DMS153 (cell line): ENCODE data around the gene IFITM5.
"Not testable (repeated sequence)": the region's sequence is repeated elsewhere in the genome, so short reads cannot be mapped to it uniquely, and the experiment has no call there.

Experiments
- DNase-seq: peaks from one replicate; lab custom pipeline; 2025; lab: John Stamatoyannopoulos, UW

The IFITM5 gene

GRCh38 chr11:328012-328411 lies 28.7 kb upstream of the IFITM5 start:
- DNase-seq, result no peak

- DNase-seq, result no peak
Measured at GRCh38 chr11:327581-327923, 28.2 kb upstream of the IFITM5 start.

GRCh38 chr11:326842-327580 lies 27.7 kb upstream of the IFITM5 start:
- DNase-seq, result no peak

- no peak for DNase-seq
Measured at GRCh38 chr11:326592-326841, 27.2 kb upstream of the IFITM5 start.

- DNase-seq, result no peak
Measured at GRCh38 chr11:325796-326591, 26.7 kb upstream of the IFITM5 start.

GRCh38 chr11:324593-325517 lies 25.5 kb upstream of the IFITM5 start:
- not testable (repeated sequence) for DNase-seq

- DNase-seq, result no peak
Measured at GRCh38 chr11:324156-324555, 24.8 kb upstream of the IFITM5 start.

- not testable (repeated sequence) for DNase-seq
Measured at GRCh38 chr11:319888-320273, 20.6 kb upstream of the IFITM5 start.

- not testable (repeated sequence) for DNase-seq
Measured at GRCh38 chr11:319121-319887, 20.0 kb upstream of the IFITM5 start.

GRCh38 chr11:318405-319120 lies 19.2 kb upstream of the IFITM5 start:
- DNase-seq, result not testable (repeated sequence)

GRCh38 chr11:317668-318404 lies 18.5 kb upstream of the IFITM5 start:
- not testable (repeated sequence) for DNase-seq

- no peak for DNase-seq
Measured at GRCh38 chr11:316891-317301, 17.6 kb upstream of the IFITM5 start.

GRCh38 chr11:316031-316701 lies 16.8 kb upstream of the IFITM5 start:
- no peak for DNase-seq

- DNase-seq, result no peak
Measured at GRCh38 chr11:315516-315994, 16.2 kb upstream of the IFITM5 start.

- no peak for DNase-seq
Measured at GRCh38 chr11:315051-315481, 15.7 kb upstream of the IFITM5 start.

GRCh38 chr11:314554-314875 lies 15.2 kb upstream of the IFITM5 start:
- not testable (repeated sequence) for DNase-seq

GRCh38 chr11:313787-314553 lies 14.6 kb upstream of the IFITM5 start, which contains the start of gene IFITM1:
Gene IFITM1 (plus strand): TSS chr11:314040. CDS start chr11:314171, 131 bp downstream.
- DNase-seq, result no peak

GRCh38 chr11:313304-313786 lies 14.0 kb upstream of the IFITM5 start:
- no peak for DNase-seq
